Inferior parietal cortex (tissue), 1 donor: ENCODE measurements around the gene HOXC5.

Source experiments
- DNase-seq: peaks from one replicate; pipeline ENCODE4 v3.0.0-alpha.2; 2016; ENCODE audit errors: extremely low spot score

Gene HOXC5

DNA sequence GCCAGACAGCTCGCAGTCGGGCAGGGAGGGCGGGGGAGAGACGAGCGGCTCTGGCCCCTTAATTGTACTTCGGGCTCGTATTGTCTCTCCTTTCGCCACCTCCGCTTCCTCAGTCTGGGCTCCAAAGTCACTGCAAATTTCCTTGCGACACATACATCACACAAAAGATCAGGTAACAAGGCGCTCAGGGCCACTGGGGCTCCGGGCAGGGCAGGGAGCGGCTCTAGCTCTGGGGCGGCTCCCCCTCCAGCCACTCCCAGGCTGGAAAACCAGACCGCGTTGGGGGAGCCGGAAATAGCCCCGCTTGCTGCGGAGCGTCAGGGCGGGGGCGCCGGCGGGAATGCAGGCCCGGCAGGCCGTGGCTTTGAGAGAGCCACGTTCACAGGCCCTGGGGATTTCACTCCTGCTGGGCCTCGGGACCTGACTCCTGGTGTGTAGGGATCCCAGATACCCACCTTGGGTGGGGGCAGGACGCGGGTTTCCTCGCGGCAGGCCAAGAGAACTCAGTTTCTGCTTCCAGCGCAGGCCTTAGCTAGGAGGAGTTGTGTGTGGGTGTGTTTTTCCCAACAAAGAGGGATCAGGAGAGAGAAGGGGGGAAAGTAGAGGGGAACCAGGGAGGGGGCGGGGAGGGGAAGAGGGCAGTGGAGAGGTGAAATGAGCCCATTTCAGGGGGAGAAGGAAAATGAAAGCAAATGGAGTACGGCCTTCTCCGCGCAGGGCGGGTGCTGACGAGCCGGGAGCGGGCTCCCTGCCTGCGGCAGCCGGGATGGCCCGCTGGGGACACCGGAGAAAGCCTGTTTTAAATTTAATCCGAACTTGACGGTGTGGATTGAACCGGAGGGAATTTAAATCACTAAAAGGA is 37.2 kb upstream of the HOXC5 start:
- DNase-seq = no peak

DNA sequence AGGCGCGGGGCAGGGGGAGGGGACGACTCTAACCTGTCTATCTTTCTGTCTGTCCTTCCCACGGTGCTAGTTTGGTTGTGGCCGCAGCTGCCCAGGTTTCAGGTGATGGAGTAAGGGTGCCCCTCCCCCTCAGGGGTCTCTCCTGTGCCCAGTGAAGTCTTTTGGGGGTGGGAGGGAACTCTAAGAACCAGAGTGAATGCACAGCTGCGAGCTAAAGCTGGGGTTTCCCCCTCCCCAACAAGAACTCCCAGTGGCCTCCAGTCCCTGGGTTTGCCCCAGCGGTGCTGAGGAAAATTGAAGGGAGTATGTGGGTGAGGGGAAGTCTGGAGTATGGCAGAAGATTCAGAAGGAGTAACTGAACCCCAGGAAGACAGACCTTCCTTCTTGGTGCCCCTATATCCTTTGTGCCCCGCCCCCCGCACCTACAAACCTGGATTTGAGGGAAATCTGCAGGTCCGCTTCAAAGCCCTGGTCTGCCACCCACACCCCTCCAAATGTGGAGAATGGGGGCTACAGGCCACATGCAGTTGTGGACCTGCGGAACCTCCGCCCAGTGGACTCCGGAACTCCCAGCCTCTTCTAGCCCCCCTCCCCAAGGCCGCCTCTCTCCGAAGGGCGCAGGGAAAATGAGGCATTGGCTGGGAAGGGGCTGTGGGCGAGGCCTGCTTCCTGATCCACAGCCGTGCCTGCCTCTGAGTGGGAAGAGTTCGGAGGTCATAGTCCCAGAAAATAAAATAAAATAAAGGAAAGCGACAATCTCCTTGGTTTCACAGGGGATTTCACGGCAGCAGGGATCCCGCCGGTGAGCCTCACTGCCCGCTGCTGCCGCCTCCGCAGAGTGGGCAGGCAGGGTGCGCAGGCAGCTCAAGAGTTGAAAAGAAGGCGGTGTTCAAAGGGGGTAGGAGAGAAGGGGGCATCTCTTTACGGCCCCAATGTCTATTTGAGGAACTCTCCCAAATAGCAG is 36.3 kb upstream of the HOXC5 start:
- no peak for DNase-seq

GRCh38 chr12:53997204-53998109 is 35.4 kb upstream of the HOXC5 start:
- no peak for DNase-seq

DNA sequence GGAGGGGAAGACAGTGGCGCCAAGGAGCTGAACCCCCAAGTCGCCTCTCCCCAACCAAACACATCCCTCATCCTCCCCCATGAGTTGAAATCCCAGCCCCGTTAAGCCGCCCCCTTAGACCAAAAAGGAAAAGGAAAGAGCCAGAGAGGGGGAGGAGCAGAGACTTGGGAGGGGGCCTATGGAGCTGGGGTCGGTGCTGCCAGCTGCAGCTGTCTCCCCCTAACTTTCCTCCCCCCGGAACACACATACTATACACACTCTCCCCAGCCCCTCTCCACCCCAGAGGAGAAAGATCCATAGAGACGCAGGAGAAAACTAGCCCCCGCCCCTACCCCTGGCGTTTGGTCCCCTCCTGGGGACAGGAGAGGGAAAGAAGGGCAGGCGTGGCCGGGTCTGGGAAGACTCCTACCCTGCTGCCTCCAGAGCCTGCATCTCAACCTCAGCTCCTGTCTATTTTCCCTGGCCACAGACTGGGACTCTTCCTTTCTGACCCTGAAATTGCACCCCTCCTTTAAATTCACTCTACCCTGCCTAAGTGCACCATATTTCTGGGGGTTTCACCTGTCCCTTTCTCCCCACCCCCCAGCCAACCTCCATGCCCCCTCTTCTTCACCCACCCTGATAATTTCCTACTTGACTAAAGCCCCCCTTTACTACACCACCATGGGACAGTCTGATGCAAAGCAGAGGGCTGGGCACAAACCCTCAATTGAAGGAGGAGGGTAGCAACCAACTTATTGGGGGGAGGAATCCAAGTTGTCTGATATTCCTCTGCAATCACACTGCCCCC is 34.5 kb upstream of the HOXC5 start:
- no peak for DNase-seq

GRCh38 chr12:53998900-53999236 is 34.0 kb upstream of the HOXC5 start:
- DNase-seq = no peak

DNA sequence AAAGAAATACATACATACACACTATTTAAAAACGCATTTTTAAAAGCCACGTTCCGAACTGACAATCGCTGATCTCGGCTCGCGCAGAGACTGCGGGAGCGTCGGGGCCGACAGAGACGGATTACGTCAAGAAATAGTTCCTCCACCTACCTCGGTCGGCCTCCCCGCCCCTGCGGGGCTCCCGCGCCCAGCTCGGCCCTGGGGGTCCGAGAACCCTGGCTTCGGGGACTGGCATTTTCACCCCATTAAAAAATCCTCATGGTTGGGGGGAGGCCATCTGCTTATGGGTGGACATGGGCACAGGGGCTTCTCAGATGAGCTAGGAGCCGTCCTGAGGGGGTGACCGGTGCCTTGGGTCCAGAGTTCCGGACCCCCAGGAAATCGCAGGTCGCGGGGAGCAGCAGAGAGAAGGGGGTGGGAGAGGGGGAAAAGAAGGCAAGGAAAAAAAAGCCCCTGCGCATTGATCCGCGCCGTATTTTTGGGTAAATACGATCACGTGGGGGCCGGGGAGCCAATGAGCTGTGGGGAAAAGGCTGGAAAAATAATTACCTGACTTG is 33.2 kb upstream of the HOXC5 start:
- no peak for DNase-seq

GRCh38 chr12:54000116-54001114 is 32.4 kb upstream of the HOXC5 start, which contains the start of gene HOXC9:
Gene HOXC9 (plus strand): TSS chr12:54000161. CDS start chr12:54000189, 28 bp downstream.
- no peak for DNase-seq

DNA sequence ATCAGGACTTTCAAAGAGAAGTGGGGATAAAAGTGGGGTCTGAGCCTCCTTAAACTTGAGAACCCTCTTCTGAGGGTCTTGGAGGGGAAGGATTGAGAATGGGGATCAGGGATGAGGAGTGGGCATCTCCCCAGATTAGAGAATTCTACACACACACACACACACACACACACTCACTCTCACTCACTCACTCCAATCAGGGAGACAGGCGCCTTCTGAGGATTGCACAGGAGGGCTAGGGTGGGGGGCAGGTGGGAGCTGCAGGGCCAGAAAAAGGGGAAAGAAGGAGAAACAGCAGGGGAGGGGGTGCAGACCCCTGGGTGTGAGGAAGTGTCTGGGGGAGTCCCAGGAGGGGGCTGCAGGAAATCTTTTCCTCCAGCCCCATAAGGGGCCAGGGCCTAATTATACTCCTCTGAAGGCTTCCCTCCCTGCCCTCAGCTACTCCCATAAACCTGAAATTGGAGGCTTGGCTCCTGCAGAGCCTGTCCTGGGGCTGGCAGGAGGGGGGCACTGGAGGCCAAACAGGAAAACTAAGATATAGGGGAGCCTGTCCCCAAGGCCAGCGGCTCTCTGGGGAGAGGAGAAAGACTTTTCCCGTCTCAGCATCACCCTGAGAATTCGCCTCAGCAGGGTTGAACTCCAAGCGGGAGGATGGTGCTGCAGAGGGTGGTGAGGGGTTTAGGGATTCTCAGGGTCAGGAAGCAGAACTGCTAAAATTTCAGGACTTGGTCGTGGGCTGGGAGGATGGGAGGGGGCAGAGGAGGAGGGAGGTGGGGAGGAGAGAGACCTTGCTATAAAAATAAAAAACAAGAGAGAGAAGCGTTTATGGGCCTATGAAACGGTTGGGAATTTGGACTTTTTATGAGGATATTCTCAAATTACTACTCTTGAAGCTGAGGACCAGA is 31.3 kb upstream of the HOXC5 start:
- no peak for DNase-seq

DNA sequence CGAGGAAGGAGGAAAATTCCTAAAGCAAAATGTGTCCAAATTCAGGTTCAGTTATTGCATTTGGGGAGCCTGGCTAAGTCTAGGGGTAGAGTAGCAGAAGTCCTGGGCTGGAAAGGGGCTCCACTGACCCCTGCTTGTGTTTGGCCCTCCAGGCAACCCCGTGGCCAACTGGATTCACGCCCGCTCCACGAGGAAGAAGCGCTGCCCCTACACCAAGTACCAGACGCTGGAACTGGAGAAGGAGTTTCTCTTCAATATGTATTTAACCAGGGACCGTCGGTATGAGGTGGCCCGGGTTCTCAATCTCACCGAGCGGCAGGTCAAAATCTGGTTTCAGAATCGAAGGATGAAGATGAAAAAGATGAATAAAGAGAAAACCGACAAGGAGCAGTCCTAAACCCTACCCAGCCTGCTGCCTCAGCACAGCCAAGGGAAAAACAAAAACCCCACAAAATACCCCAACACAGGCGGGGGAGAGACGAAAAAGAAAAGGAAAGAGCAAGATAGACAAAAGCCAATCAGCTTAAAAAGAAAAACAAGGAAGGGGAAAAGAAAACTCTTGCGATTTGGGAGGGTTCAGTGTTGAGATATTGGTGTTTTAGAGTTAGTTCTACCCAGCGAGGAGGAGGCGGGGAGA is 30.5 kb upstream of the HOXC5 start:
- no peak for DNase-seq

DNA sequence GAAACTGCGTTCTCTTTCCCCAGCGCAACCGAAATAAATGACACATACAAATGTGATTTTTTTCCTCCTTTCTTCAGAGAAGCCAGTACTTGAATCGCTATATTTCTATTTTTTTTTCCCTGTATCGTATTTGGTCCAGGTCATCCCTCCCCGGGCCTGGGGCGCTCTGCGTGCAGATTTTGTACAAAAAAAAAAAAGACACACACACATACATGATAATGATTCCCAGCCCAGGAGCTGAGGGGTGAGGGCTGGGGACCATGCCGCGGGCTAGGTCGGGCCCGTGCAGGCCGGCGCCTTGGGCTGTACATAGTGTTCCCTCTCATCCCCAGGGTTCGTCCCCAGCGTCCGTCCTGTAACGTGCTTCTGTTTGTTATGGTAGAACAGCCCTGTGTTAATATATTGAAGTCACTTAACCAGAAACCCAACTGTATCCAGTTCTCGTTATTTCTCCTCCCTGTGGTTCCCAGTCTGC is 29.9 kb upstream of the HOXC5 start:
- DNase-seq = no peak

DNA sequence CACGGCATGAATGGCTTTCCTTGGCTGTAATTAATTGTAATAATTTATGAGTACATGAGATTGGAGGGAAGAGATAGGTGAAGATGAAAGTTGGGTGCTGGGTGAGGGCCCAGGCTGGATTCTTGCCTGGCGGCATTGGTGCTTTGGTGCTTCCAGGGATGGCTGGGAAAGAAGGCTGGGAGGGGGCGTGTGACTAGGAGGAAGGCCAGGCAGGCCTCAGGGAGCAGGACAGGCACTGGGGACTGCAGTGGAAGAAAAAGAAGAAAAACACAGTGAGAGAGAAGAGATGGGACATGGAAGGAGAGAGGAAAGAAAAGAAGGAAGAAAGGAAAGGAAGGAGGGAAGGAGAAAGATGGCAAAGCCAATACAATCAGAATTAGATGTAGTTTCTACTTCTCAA is 29.2 kb upstream of the HOXC5 start:
- no peak for DNase-seq

DNA sequence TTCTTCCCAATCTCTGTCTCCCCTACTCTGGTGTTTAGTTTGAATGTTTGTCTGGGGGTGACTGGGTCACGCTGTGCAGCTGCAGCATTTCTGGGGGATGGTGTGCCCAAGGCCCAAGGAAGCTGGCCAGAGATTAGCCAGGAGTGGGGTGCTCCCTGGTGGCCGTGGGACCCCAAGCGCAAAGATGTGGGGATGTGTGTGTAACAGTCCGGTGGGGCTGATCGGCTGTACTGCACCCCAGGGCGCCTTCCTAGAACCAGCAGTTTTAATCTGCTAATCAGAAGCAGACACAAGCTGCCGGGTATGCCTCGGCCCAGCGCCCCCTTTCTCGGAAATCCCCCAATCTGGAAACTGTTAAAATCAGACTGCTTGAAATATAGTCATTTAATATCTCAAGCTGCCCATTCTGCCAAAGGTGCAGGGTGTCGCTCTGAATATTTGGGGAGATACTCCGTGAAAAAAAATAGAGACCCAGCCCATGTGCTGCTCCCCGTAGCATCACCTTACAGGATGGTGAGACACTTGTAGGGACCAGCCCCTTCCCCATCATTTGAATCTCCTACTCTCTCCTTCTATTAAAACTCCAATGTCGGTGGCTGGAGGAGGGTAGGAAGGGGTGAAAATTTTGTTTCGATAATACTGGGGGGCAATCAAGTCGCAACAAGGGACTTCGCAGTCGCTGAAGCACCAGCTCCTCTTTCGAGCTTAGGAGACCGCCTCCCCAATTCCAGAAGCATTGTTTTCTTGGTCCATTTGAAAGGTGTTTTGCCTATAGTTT is 28.6 kb upstream of the HOXC5 start:
- no peak for DNase-seq

DNA sequence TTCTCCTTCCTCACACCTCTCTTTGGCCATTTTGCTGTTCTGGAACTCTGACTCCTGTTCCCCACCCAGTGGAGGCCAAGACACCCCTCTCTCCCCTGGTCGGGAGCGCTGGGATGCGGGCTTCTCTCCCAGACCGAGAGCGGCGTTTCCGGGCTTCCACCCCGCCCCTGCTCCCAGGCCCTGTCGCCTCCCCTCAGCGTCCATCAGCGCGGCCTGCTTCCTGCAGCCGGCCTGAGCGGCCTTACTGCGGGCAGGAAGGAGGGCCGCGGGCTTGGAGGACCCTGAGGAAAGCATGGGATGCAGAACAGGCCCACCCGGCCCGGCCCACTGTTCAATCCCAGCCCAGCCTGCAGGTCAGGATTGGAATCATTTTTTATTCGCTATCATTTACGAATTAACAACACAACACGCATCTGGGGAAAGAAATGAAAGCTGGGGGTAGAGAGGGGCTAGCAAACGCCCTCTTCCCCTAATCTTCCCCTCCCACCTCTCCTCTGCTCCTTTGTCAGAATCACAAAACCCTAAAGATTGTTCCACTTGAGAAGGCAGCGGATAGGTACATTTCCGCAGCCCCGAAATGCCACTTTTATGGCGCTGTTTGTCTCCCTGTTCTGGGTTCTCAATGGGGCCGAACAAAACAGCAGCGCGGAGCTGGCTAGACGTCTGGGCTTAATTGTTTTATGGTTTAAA is 27.9 kb upstream of the HOXC5 start:
- DNase-seq = no peak

- DNase-seq = no peak
Measured at GRCh38 chr12:54005531-54005852, 27.4 kb upstream of the HOXC5 start.

DNA sequence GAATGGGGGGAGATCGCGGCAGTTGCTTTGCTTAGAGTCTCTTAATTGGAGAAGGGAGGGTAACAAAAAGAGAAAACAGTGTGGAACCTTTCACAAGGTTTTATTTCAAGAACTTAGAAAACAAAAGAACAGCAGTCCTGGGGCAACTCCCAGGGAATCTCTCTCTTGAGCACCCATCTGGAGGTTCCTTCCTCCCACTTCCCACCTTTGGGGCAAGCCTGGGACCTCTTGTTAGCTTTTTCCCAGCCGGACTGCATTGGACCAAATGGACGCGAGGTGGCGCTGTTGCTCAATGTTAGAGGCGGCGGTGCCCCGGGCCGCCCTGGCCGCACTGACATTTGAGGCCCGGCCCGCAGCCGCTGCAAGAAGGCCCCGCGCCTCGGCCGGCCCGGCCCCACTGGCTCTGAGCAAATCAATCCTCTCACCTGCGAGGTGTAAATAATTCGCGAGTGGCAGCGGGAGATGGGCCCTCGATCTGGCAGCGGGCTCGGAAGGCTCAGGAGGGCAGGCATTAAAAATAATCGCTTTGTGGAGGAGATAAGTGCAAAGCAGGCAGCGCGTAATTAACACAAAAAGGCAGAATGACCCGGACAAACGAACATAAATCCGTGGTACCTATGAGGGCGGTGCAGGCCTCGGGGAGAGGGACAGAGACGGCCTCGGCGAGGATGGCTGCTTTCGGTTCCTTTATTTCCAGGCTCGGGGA is 26.8 kb upstream of the HOXC5 start:
- DNase-seq = peak; percentile 86
